Vagina (tissue), 2 donors: ENCODE data around the gene KLRD1.

Experiments
- CTCF ChIP-seq, 3 experiments: fragments of 450-650 bp in 2 of 3; fragments of 200-600 bp in 1 of 3; sonication (generic) in 1 of 3; IDR thresholded peaks; one replicate each; pipeline ENCODE4 v1.5.1; 2017 to 2019; ENCODE audit warnings: antibody characterized with exemption in 3 of 3, mild to moderate bottlenecking in 2 of 3, moderate library complexity in 2 of 3
- POLR2A ChIP-seq, 2 donors: fragments of 450-650 bp; IDR thresholded peaks; one replicate each; pipeline ENCODE4 v1.6.1; 2017; ENCODE audit warnings: antibody characterized with exemption in 2 of 2, mild to moderate bottlenecking in 2 of 2, moderate library complexity in 2 of 2
- POLR2AphosphoS5 ChIP-seq, 2 donors: sonication (generic); formaldehyde crosslinking; IDR thresholded peaks; one replicate each; pipeline ENCODE4 v1.9.0; 2017; ENCODE audit warnings: antibody characterized with exemption in 2 of 2, mild to moderate bottlenecking in 2 of 2, low read depth in 1 of 2; ENCODE audit not compliant: insufficient read depth in 1 of 2

- no peak for TF ChIP-seq CTCF (IDR thresholded peaks at IDR 0.05)
- no peak for TF ChIP-seq POLR2A (IDR thresholded peaks at IDR 0.05)
- TF ChIP-seq POLR2AphosphoS5 (IDR thresholded peaks at IDR 0.05; ENCODE audit: insufficient read depth in 1 of 2, low read depth in 1 of 2), result no peak
Observed at GRCh38 chr12:10307630-10308029, at the start of gene KLRD1.
